HG03039 (cell line): ENCODE results near the gene GRID2.

Experiments used
- ATAC-seq: cut with Tn5 transposase; IDR thresholded peaks from one replicate; pipeline ENCODE4 v1.9.1; 2021; ENCODE audit warnings: mild to moderate bottlenecking, moderate library complexity; ENCODE audit not compliant: unreplicated experiment

The GRID2 gene

GRCh38 chr4:93373893-93374860, 1070.4 kb downstream of the GRID2 start:
- ATAC-seq, result no peak

GRCh38 chr4:93384241-93384640, 1080.5 kb downstream of the GRID2 start:
- ATAC-seq, result no peak

GRCh38 chr4:93384887-93385286, 1081.1 kb downstream of the GRID2 start:
- no peak for ATAC-seq

- ATAC-seq, result no peak
Observed at GRCh38 chr4:93394545-93395081, 1090.8 kb downstream of the GRID2 start.

- ATAC-seq, result no peak
Observed at GRCh38 chr4:93396272-93396671, 1092.5 kb downstream of the GRID2 start.

DNA sequence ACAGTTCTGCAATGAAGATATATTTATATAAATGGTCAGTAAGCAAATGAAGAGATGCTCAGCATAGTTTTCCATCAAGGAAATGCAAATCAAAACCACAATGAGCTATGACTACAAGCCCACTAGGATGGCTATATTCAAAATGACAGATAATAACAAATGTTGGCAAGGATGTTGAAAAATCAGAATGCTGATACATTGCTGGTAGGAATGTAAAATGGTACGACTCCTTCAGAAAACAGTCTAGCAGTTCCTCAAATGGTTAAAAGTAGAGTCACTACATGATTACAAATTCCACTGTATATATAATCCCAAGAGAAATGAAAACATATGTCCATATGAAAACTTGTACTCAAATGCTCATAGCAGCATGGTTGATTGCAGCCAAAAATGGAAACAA, 1099.8 kb downstream of the GRID2 start:
- ATAC-seq, result no peak

DNA sequence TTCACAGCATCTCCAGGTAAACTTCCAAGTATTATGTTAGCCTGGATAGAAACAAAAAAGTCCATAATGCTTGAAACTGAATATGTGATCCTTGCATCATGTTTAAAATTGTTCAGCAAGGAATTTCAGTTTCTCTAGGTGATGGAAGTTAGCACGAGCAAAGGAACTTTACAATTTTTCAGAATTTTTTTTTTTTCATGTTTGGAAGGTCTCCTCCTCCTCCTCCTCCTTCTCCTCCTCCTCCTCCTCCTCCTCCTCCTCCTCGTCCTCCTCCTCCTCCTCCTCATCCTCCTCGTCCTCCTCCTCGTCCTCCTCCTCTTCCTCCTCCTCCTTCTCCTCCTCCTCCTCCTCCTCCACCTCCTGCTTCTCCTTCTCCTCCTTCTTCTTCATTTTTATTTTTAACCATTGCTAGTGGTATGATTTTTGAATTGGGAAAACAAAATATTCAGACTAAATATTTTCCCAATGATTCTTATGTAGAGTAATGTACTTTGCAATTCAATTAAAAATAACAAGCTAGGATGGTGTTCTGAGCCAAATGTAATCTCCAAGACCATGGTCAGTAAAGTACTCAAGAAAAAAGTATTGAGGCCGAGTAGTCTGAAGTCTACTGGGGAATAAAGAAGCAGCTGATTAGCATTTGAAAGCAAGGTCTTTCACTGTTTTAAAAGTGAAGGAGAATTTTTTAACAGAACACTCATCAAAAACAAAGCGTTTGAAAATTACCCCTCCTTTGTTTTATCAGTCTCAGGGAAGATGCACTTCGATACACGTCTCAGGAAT, 1103.9 kb downstream of the GRID2 start:
- ATAC-seq, result no peak

GRCh38 chr4:93409035-93409434, 1105.3 kb downstream of the GRID2 start:
- no peak for ATAC-seq

GRCh38 chr4:93414041-93414550, 1110.3 kb downstream of the GRID2 start:
- ATAC-seq, result no peak

- no peak for ATAC-seq
Observed at GRCh38 chr4:93416344-93417128, 1112.8 kb downstream of the GRID2 start.

GRCh38 chr4:93431371-93431770, 1127.6 kb downstream of the GRID2 start:
- ATAC-seq, result no peak

GRCh38 chr4:93433840-93434239, 1130.1 kb downstream of the GRID2 start:
- ATAC-seq, result no peak

GRCh38 chr4:93436000-93436626, 1132.3 kb downstream of the GRID2 start:
- no peak for ATAC-seq

DNA sequence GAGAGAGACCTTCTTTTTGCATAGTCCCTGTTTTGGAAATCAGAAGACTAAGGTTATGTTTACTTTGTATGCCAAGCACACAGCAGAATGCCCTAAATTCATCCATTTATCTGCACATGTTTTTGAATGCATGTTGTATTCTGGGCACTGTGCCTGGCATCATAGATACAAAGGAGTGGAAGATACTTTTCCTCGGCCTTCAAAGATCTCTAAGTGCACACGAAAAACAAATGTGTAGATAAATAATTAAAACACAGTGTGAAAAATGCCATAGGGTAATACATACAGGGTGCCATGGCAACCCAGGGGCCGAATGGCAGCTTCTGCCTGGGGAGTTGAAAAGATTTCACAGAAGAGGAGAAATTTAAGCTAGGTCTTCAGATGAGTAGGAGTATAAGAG, 1134.2 kb downstream of the GRID2 start:
- no peak for ATAC-seq

GRCh38 chr4:93444860-93445259, 1141.1 kb downstream of the GRID2 start:
- ATAC-seq, result no peak

DNA sequence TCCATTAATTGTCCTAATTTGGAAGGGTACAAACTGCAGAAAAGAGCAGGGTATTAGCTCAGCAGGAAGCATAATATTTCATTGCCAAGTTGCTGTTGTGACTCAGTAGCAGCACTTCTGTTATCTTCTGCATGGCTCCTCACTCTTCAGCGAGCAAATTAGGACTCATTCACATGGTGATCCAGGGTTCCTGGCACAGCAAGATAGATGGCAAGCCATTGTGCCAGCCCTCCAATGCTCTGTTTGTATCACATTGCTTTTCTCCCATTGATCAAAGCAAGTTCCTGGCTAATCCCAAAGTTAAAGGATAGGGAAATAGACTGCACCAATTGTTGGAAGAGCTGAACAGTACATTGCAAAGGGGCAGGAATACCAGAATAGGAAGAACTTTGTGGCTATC, 1142.3 kb downstream of the GRID2 start:
- ATAC-seq, result no peak

GRCh38 chr4:93448691-93449293, 1145.0 kb downstream of the GRID2 start:
- ATAC-seq, result no peak

DNA sequence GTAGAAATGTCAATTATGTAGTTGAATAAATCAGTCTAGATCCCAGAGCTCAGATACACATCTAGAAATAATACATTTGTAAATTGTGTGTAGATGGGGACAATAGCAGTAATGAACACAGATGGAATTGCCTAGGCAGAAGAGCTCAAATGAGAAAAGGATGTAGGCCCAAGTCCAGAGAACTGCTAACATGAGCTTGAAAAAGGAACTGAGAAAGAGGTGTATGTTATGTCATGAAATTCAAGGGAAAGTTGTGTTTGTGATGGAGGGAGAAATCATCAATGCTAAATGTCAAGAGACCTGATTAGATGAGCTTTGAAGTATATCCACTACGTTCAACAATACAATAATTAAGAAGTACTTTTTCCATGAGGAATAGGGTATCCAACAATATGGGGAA, 1148.2 kb downstream of the GRID2 start:
- ATAC-seq, result no peak

- no peak for ATAC-seq
Observed at GRCh38 chr4:93461541-93461940, 1157.8 kb downstream of the GRID2 start.

DNA sequence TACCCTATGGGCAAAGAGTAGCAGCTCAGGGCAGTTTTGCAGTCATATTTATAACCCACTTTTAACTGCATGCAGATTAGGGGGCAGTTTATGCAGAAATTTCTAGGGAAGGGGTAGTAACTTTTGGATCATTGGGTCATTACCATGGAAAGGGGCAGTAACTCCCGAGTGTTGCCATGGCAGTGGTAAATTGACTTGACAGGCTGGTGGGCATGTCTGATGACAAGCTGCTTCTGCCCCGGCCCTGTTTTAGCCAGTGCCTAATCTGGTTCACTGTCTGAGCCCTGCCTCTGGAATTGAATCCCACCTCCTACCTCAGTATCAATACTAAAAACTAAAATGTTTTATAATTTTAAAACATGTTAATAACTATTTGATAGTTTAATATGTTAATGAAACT, 1162.7 kb downstream of the GRID2 start:
- no peak for ATAC-seq
